ENCODE results near the gene BOD1. TPM values are rescaled to one million over a fixed set of nuclear protein-coding genes. Genes with fewer than 3 reads are reported as not detected.

Gene BOD1
- total and polyA plus RNA-seq, 4 donors = 23.3 to 63.1 (median 35.9) TPM

DNA sequence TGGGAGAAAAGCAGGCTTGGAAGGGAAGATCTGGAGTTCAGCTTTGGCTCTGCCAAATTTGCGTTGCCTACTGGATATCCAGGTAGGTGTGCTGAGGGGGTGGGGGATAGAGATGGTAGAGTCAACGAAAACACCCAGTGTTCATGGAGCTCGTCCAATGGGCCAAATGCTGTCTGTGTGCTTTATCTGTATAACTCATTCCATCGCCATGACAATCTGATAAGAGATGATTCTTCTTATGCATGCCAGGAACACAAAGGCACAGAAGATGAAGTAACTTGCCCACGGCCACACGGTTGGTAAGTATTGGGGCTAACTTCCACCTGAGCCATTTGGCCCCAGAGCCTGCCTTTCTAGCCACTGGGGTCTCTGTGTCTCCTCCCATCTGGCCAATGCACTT lies 53.2 kb downstream of the BOD1 start:
- Histone ChIP-seq H3K9ac (ENCODE audit: insufficient read depth in 1 of 2, low read length in 2 of 2) (no peak overlapping the region), H3K4me3 (no peak overlapping the region), H3K4me1 (ENCODE audit: control insufficient read depth in 5 of 5, insufficient read depth in 5 of 5, low read length in 5 of 5) (no peaks in the 10 kb centered on the region), H3K27ac (ENCODE audit: low read depth in 1 of 2, low read length in 1 of 2) (no peak overlapping the region), H3K36me3 (ENCODE audit: control insufficient read depth in 4 of 4, insufficient read depth in 4 of 4, low read length in 4 of 4) (no peaks in the 10 kb centered on the region), H3K27me3 (ENCODE audit: control insufficient read depth in 3 of 3, insufficient read depth in 3 of 3, low read length in 2 of 3) (no peaks in the 10 kb centered on the region), H3K9me3 (ENCODE audit: control insufficient read depth in 4 of 4, insufficient read depth in 3 of 4, low read length in 3 of 4) (peaks cover 0 to 9% (median 7%) of the 10 kb centered on the region in 4 donors)
- no peak for ATAC-seq (ENCODE audit: insufficient read depth, low FRiP score)
- no peak for DNase-seq
- TF ChIP-seq, protein P1, sequence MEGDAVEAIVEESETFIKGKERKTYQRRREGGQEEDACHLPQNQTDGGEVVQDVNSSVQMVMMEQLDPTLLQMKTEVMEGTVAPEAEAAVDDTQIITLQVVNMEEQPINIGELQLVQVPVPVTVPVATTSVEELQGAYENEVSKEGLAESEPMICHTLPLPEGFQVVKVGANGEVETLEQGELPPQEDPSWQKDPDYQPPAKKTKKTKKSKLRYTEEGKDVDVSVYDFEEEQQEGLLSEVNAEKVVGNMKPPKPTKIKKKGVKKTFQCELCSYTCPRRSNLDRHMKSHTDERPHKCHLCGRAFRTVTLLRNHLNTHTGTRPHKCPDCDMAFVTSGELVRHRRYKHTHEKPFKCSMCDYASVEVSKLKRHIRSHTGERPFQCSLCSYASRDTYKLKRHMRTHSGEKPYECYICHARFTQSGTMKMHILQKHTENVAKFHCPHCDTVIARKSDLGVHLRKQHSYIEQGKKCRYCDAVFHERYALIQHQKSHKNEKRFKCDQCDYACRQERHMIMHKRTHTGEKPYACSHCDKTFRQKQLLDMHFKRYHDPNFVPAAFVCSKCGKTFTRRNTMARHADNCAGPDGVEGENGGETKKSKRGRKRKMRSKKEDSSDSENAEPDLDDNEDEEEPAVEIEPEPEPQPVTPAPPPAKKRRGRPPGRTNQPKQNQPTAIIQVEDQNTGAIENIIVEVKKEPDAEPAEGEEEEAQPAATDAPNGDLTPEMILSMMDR (IDR thresholded peaks at IDR 0.05; ENCODE audit: control extremely low read depth, extremely low read depth) = no peak
- WGBS, 2 donors = 83 to 89% methylated on average over 6 of the region's 6 CpGs

DNA sequence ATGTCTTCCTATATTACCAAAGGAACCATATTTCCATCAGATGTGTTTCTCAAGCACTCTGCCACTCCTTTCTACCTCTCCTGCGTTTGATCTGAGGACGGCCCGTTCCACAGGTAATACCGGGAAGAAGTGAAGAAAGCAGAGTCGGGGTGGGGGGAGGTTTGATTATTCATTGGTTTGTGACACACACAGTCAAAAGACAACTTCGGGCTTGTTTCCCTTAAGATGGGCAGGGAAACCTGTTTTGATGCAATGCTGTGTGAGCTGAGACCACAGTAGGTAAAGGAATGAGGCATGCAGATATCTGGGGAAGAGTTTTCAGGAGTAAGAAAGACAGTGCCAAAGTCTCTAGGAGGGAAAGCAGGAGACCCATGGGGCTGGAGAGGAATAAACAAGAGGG lies 54.0 kb downstream of the BOD1 start:
- peaks cover 0 to 2% (median 0%) of the 10 kb centered on the region in 5 donors for H3K4me1 ChIP-seq (ENCODE audit: control insufficient read depth in 5 of 5, insufficient read depth in 5 of 5, low read length in 5 of 5)
- no peak overlapping the region for H3K27ac ChIP-seq (ENCODE audit: low read depth in 1 of 2, low read length in 1 of 2)
- WGBS, 2 donors = 84 to 96% methylated on average over 6 of the region's 6 CpGs
- no peaks in the 10 kb centered on the region for H3K36me3 ChIP-seq (ENCODE audit: control insufficient read depth in 4 of 4, insufficient read depth in 4 of 4, low read length in 4 of 4)
- no peak for DNase-seq
- H3K9me3 ChIP-seq (ENCODE audit: control insufficient read depth in 4 of 4, insufficient read depth in 3 of 4, low read length in 3 of 4) = peaks cover 0 to 9% (median 5%) of the 10 kb centered on the region in 4 donors
- TF ChIP-seq, protein P1 (IDR thresholded peaks at IDR 0.05; ENCODE audit: control extremely low read depth, extremely low read depth) = no peak
- ATAC-seq (ENCODE audit: insufficient read depth, low FRiP score) = no peak
- no peak overlapping the region for H3K9ac ChIP-seq (ENCODE audit: insufficient read depth in 1 of 2, low read length in 2 of 2)
- no peaks in the 10 kb centered on the region for H3K27me3 ChIP-seq (ENCODE audit: control insufficient read depth in 3 of 3, insufficient read depth in 3 of 3, low read length in 2 of 3)
- H3K4me3 ChIP-seq = no peak overlapping the region

Measured in lung (tissue), 12 donors.